ENCODE measurements around the gene TBX5. TPM values are rescaled to one million over a fixed set of nuclear protein-coding genes. Genes with fewer than 3 reads are reported as not detected.

TBX5 gene
- total and polyA plus RNA-seq, 2 donors (not counting 1 experiment from before 2014, with no cell fraction given): not detected

- Histone ChIP-seq H3K79me2 (ENCODE audit: control insufficient read depth, insufficient read depth, low read length) (no peaks in the 10 kb centered on the region), H4K20me1 (ENCODE audit: control insufficient read depth, insufficient read depth, low read length, poor library complexity, severe bottlenecking) (no peaks in the 10 kb centered on the region), H3K9me3 (ENCODE audit: control extremely low read depth in 1 of 3, control insufficient read depth in 2 of 3, insufficient read depth in 1 of 3, low read length in 2 of 3) (no peaks in the 10 kb centered on the region), H3K27ac (ENCODE audit: low read length in 2 of 2) (no peak overlapping the region), H3K4me2 (replicated peaks; ENCODE audit: low read depth, low read length, poor library complexity, severe bottlenecking) (no peak overlapping the region), H3K27me3 (replicated peaks in 1 of 4; ENCODE audit: control extremely low read depth in 1 of 4, control insufficient read depth in 3 of 4, insufficient read depth in 4 of 4, low read length in 3 of 4) (no peaks in the 10 kb centered on the region), H2AFZ (ENCODE audit: insufficient read depth, low read depth, low read length, poor library complexity, severe bottlenecking) (no peak overlapping the region), H3K4me1 (ENCODE audit: control insufficient read depth in 2 of 2, insufficient read depth in 2 of 2, low read length in 2 of 2) (no peaks in the 10 kb centered on the region), H3K9ac (ENCODE audit: low read length) (no peak overlapping the region), H3K36me3 (replicated peaks in 1 of 2; ENCODE audit: control extremely low read depth in 1 of 2, control insufficient read depth in 1 of 2, extremely low read depth in 1 of 2, insufficient read depth in 2 of 2, low read length in 1 of 2) (no peaks in the 10 kb centered on the region), H3K4me3 (ENCODE audit: control extremely low read depth in 1 of 5, extremely low read depth in 1 of 5, insufficient read depth in 1 of 5, low read depth in 2 of 5, low read length in 4 of 5) (no peak overlapping the region)
- ATAC-seq (ENCODE audit: low read depth) (no peak), DNase-seq (no peak)
- H3K27ac Mint-ChIP-seq: no peak overlapping the region
- TF ChIP-seq EZH2 (IDR thresholded peaks at IDR 0.05; ENCODE audit: borderline replicate concordance, insufficient read depth, low read depth, low read length, poor library complexity, severe bottlenecking) (no peak), CTCF (IDR thresholded peaks at IDR 0.05) (no peak)
- intact Hi-C loops (cut with micrococcal nuclease): no loop called here
- no peaks in the 10 kb centered on the region for H3K4me1 Mint-ChIP-seq
- no peak overlapping the region for H3K4me3 Mint-ChIP-seq
- H3K9me3 Mint-ChIP-seq (ENCODE audit: insufficient read depth): no peaks in the 10 kb centered on the region
- no CpG with 5 or more reads among the region's 1 CpG for WGBS (ENCODE audit: insufficient coverage)
- ChIA-PET CTCF (no interaction called here), POLR2A (no interaction called here)
- H3K27me3 Mint-ChIP-seq: peaks cover 4% of the 10 kb centered on the region
These were observed 61.7 kb downstream of the TBX5 start for GRCh38 chr12:114344303-114344663.

GRCh38 chr12:114343585-114344302, 62.2 kb downstream of the TBX5 start:
- POLR2A ChIA-PET: no interaction called here
- H3K27ac Mint-ChIP-seq: no peak overlapping the region
- no peak overlapping the region for H3K4me3 Mint-ChIP-seq
- Histone ChIP-seq H3K4me1 (ENCODE audit: control insufficient read depth in 2 of 2, insufficient read depth in 2 of 2, low read length in 2 of 2) (no peaks in the 10 kb centered on the region), H4K20me1 (ENCODE audit: control insufficient read depth, insufficient read depth, low read length, poor library complexity, severe bottlenecking) (no peaks in the 10 kb centered on the region), H2AFZ (ENCODE audit: insufficient read depth, low read depth, low read length, poor library complexity, severe bottlenecking) (no peak overlapping the region), H3K4me3 (ENCODE audit: control extremely low read depth in 1 of 5, extremely low read depth in 1 of 5, insufficient read depth in 1 of 5, low read depth in 2 of 5, low read length in 4 of 5) (no peak overlapping the region), H3K27me3 (replicated peaks in 1 of 4; ENCODE audit: control extremely low read depth in 1 of 4, control insufficient read depth in 3 of 4, insufficient read depth in 4 of 4, low read length in 3 of 4) (no peaks in the 10 kb centered on the region), H3K9ac (ENCODE audit: low read length) (no peak overlapping the region), H3K9me3 (ENCODE audit: control extremely low read depth in 1 of 3, control insufficient read depth in 2 of 3, insufficient read depth in 1 of 3, low read length in 2 of 3) (no peaks in the 10 kb centered on the region), H3K79me2 (ENCODE audit: control insufficient read depth, insufficient read depth, low read length) (no peaks in the 10 kb centered on the region), H3K4me2 (replicated peaks; ENCODE audit: low read depth, low read length, poor library complexity, severe bottlenecking) (no peak overlapping the region), H3K27ac (ENCODE audit: low read length in 2 of 2) (no peak overlapping the region), H3K36me3 (replicated peaks in 1 of 2; ENCODE audit: control extremely low read depth in 1 of 2, control insufficient read depth in 1 of 2, extremely low read depth in 1 of 2, insufficient read depth in 2 of 2, low read length in 1 of 2) (no peaks in the 10 kb centered on the region)
- H3K27me3 Mint-ChIP-seq: peaks cover 4% of the 10 kb centered on the region
- no peaks in the 10 kb centered on the region for H3K9me3 Mint-ChIP-seq (ENCODE audit: insufficient read depth)
- no peaks in the 10 kb centered on the region for H3K4me1 Mint-ChIP-seq
- ATAC-seq (ENCODE audit: low read depth) (no peak), DNase-seq (no peak)
- intact Hi-C loops (cut with micrococcal nuclease): no loop called here
- 71% methylated on average over 2 of the region's 4 CpGs for WGBS (ENCODE audit: insufficient coverage)
- CTCF ChIA-PET: no interaction called here
- no peak for TF ChIP-seq CTCF (IDR thresholded peaks at IDR 0.05)

Data from B cell (primary cell).